WERI-Rb-1 (cell line): ENCODE measurements around the gene RFK.

Source experiments
- DNase-seq: peaks from one replicate; pipeline ENCODE4 v3.0.0-alpha.2; 2020
- H3K27ac ChIP-seq: fragments of 250-450 bp; sonication (Bioruptor Pico); 2 replicates; pipeline ENCODE4 v1.5.1; 2020; ENCODE audit warnings: mild to moderate bottlenecking, moderate library complexity
- H3K27me3 ChIP-seq: fragments of 250-450 bp; sonication (Bioruptor Pico); 2 replicates; pipeline ENCODE4 v1.5.1; 2021; ENCODE audit warnings: mild to moderate bottlenecking, low read depth, moderate library complexity; ENCODE audit not compliant: insufficient read depth, severe bottlenecking
- H3K36me3 ChIP-seq: fragments of 250-450 bp; sonication (Bioruptor Pico); 2 replicates; pipeline ENCODE4 v1.5.1; 2020; ENCODE audit warnings: mild to moderate bottlenecking, moderate library complexity
- H3K4me3 ChIP-seq: 2 replicates; pipeline ENCODE4 v1.5.1; 2011; ENCODE audit warnings: low read depth, mild to moderate bottlenecking, control low read depth, low read length
- H3K9me3 ChIP-seq: fragments of 250-450 bp; sonication (Bioruptor Pico); 2 replicates; pipeline ENCODE4 v1.5.1; 2021; ENCODE audit warnings: mild to moderate bottlenecking, moderate library complexity; ENCODE audit not compliant: severe bottlenecking
- CTCF ChIP-seq: IDR thresholded peaks from 2 replicates; pipeline ENCODE4 v1.5.1; 2011; ENCODE audit warnings: low read depth, mild to moderate bottlenecking, control low read depth, inconsistent platforms, low read length

RFK gene

GRCh38 chr9:76349865-76350264, 44.4 kb downstream of the RFK start:
- no peaks in the 10 kb centered on the region for H3K9me3 ChIP-seq

GRCh38 chr9:76342858-76343257, 51.4 kb downstream of the RFK start:
- Histone ChIP-seq H3K36me3 (no peaks in the 10 kb centered on the region), H3K27ac (no peak overlapping the region), H3K9me3 (no peaks in the 10 kb centered on the region), H3K4me3 (no peak overlapping the region), H3K27me3 (no peaks in the 10 kb centered on the region)
- DNase-seq: no peak
- TF ChIP-seq CTCF: no peak

More at GRCh38 chr9:76349865-76350264, 44.4 kb downstream of the RFK start:
- DNase-seq: no peak
- Histone ChIP-seq H3K4me3 (no peak overlapping the region), H3K27me3 (no peaks in the 10 kb centered on the region), H3K36me3 (no peaks in the 10 kb centered on the region), H3K27ac (no peak overlapping the region)
- TF ChIP-seq CTCF: no peak

GRCh38 chr9:76342201-76342600, 52.0 kb downstream of the RFK start:
- Histone ChIP-seq H3K36me3 (no peaks in the 10 kb centered on the region), H3K27ac (no peak overlapping the region), H3K4me3 (no peak overlapping the region), H3K9me3 (no peaks in the 10 kb centered on the region), H3K27me3 (no peaks in the 10 kb centered on the region)
- DNase-seq: no peak
- TF ChIP-seq CTCF: no peak

- Histone ChIP-seq H3K36me3 (no peaks in the 10 kb centered on the region), H3K27ac (no peak overlapping the region), H3K9me3 (no peaks in the 10 kb centered on the region), H3K27me3 (no peaks in the 10 kb centered on the region), H3K4me3 (no peak overlapping the region)
- DNase-seq: peak; percentile 22
- TF ChIP-seq CTCF: no peak
Measured at GRCh38 chr9:76341616-76342015, 52.6 kb downstream of the RFK start.

- no peak overlapping the region for H3K4me3 ChIP-seq
- TF ChIP-seq CTCF: no peak
- H3K27me3 ChIP-seq: no peaks in the 10 kb centered on the region
- no peaks in the 10 kb centered on the region for H3K9me3 ChIP-seq
- DNase-seq: no peak
- H3K27ac ChIP-seq: no peak overlapping the region
- H3K36me3 ChIP-seq: no peaks in the 10 kb centered on the region
Measured at GRCh38 chr9:76338418-76338817, 55.8 kb downstream of the RFK start.

- peaks cover 2% of the 10 kb centered on the region for H3K9me3 ChIP-seq
- H3K36me3 ChIP-seq: no peaks in the 10 kb centered on the region
- no peak for DNase-seq
- no peak overlapping the region for H3K4me3 ChIP-seq
- no peak overlapping the region for H3K27ac ChIP-seq
- H3K27me3 ChIP-seq: no peaks in the 10 kb centered on the region
- no peak for TF ChIP-seq CTCF
Measured at GRCh38 chr9:76336027-76336426, 58.2 kb downstream of the RFK start.
